K562 (cell line): ENCODE data around the gene TBXAS1. TPM values are rescaled to one million over a fixed set of nuclear protein-coding genes. Genes with fewer than 3 reads are reported as not detected.

ENCODE experiments used
- ATAC-seq: fragments of 200-7000 bp; cut with Tn5 transposase; 3 replicates; pipeline ENCODE4 v1.9.1; 2020; ENCODE audit warnings: moderate library complexity
- BruUV-seq: library from RNA; stranded (reverse); fragments of 400-500 nt; replicated peaks from 2 replicates; lab custom pipeline; 2021; lab: Mats Ljungman, UMichigan
- CTCF ChIA-PET: fragments of 300-600 bp; formaldehyde crosslinking; extraction: SDS; loops from one replicate; lab custom pipeline; 2021; ENCODE audit warnings: low intra/inter-chr PET ratio; lab: Yijun Ruan, JAX
- POLR2A ChIA-PET: fragments of 300-600, 350-650 bp; sonication (Branson Sonifier 250); formaldehyde crosslinking; extraction: SDS; loops from one replicate; lab custom pipeline; 2021; ENCODE audit warnings: antibody characterized with exemption, inconsistent platforms; lab: Yijun Ruan, JAX
- DNase-seq, 4 experiments: peaks; one replicate each; pipeline versions ENCODE4 v3.0.0 to v3.0.0-alpha.2; 2011 to 2018; ENCODE audit warnings: low spot score in 3 of 4, mixed read lengths in 3 of 4; ENCODE audit errors: extremely low read depth in 1 of 4
- FAIRE-seq: peaks from 2 replicates; lab custom pipeline; 2011; peaks lifted over from hg19 to GRCh38; lab: Jason Lieb, UNC
- H2AFZ ChIP-seq: 2 replicates; pipeline ENCODE4 v1.6.0; 2011; ENCODE audit warnings: low read depth, low read length, control low read depth, inconsistent platforms
- H3K27ac ChIP-seq: fragments of 200-600 bp; 3 replicates; pipeline ENCODE4 v1.8.0; 2011; ENCODE audit warnings: low read depth, mild to moderate bottlenecking, control low read depth, inconsistent platforms, low read length, moderate library complexity, mixed read lengths; ENCODE audit errors: extremely low read depth
- H3K27me3 ChIP-seq, 2 experiments: fragments of 300-600 bp in 1 of 2; 2 replicates in 1 of 2; 3 replicates in 1 of 2; pipeline versions ENCODE4 v1.6.0 to v1.8.0; 2011; ENCODE audit warnings: inconsistent platforms in 2 of 2, low read length in 2 of 2, mild to moderate bottlenecking in 1 of 2, mixed read lengths in 1 of 2, moderate library complexity in 1 of 2; ENCODE audit not compliant: control insufficient read depth in 2 of 2, insufficient read depth in 2 of 2
- H3K36me3 ChIP-seq: fragments of 300-600 bp; 3 replicates; pipeline ENCODE4 v1.8.0; 2011; ENCODE audit warnings: mild to moderate bottlenecking, low read length, inconsistent platforms; ENCODE audit not compliant: control insufficient read depth, insufficient read depth
- H3K4me1 ChIP-seq, 2 experiments: fragments of 200-600 bp in 1 of 2; replicated peaks in 1 of 2; 2 replicates in 1 of 2; 3 replicates in 1 of 2; pipeline versions ENCODE4 v1.5.1 to v1.8.0; 2011; ENCODE audit warnings: inconsistent platforms in 2 of 2, low read length in 2 of 2, mild to moderate bottlenecking in 1 of 2, mixed read lengths in 1 of 2, moderate library complexity in 1 of 2; ENCODE audit not compliant: control insufficient read depth in 2 of 2, insufficient read depth in 2 of 2
- H3K4me2 ChIP-seq: 2 replicates; pipeline ENCODE4 v1.6.1; 2011; ENCODE audit warnings: low read length, control low read depth, inconsistent platforms, mixed read lengths; ENCODE audit not compliant: insufficient read depth
- H3K4me3 ChIP-seq: fragments of 200-600 bp; sonication (generic), shearing (Covaris generic); 2 replicates; pipeline ENCODE4 v1.5.1; 2016; ENCODE audit warnings: control low read depth, inconsistent platforms
- H3K79me2 ChIP-seq: fragments of 200-600 bp; 3 replicates; pipeline ENCODE4 v1.8.0; 2011; ENCODE audit warnings: low read length, inconsistent platforms; ENCODE audit not compliant: control insufficient read depth, insufficient read depth
- H3K9ac ChIP-seq, 2 experiments: 2 replicates each; pipeline versions ENCODE4 v1.6.0 to v1.6.1; 2011; ENCODE audit warnings: low read depth in 2 of 2, low read length in 2 of 2, control low read depth in 1 of 2, inconsistent platforms in 1 of 2, mild to moderate bottlenecking in 1 of 2, mixed read lengths in 1 of 2; ENCODE audit not compliant: insufficient read depth in 1 of 2
- H3K9me1 ChIP-seq: one replicate; pipeline ENCODE4 v1.6.0; 2011; ENCODE audit warnings: inconsistent platforms, mild to moderate bottlenecking, low read length, moderate library complexity; ENCODE audit not compliant: control insufficient read depth, insufficient read depth
- H3K9me3 ChIP-seq: replicated peaks from 2 replicates; pipeline ENCODE4 v1.5.1; 2011; ENCODE audit warnings: low read depth, low read length, inconsistent platforms; ENCODE audit not compliant: control insufficient read depth, insufficient read depth
- H4K20me1 ChIP-seq: replicated peaks from 2 replicates; pipeline ENCODE4 v1.6.1; 2011; ENCODE audit warnings: low read length, inconsistent platforms, mixed read lengths; ENCODE audit not compliant: control insufficient read depth, insufficient read depth
- ATF3 ChIP-seq, 2 experiments: fragments of 450-650 bp in 1 of 2; sonication (generic) in 1 of 2; formaldehyde crosslinking in 1 of 2; IDR thresholded peaks in 1 of 2; conservative IDR thresholded peaks in 1 of 2; 2 replicates each; pipeline versions ENCODE4 v1.6.1 to v1.8.1; 2016 to 2023; ENCODE audit warnings: mild to moderate bottlenecking in 2 of 2, moderate library complexity in 2 of 2, inconsistent platforms in 1 of 2, missing genetic modification reagents in 1 of 2
- C11orf30 ChIP-seq: fragments of 450-650 bp; IDR thresholded peaks from 2 replicates; pipeline ENCODE4 v1.6.1; 2016; ENCODE audit warnings: low read depth, mild to moderate bottlenecking
- GABPB2 ChIP-seq: fragments of 250-450 bp; sonication (Bioruptor Pico); conservative IDR thresholded peaks from 2 replicates; pipeline ENCODE4 v1.5.1; 2021; ENCODE audit warnings: mild to moderate bottlenecking
- KDM4B ChIP-seq, 2 experiments: fragments of 450-650 bp in 1 of 2; sonication (generic) in 1 of 2; IDR thresholded peaks; 2 replicates each; pipeline ENCODE4 v1.6.1; 2016 to 2017; ENCODE audit warnings: borderline replicate concordance in 2 of 2, antibody characterized with exemption in 1 of 2, low read depth in 1 of 2, mild to moderate bottlenecking in 1 of 2
- MAFG ChIP-seq: fragments of 450-650 bp; conservative IDR thresholded peaks from 2 replicates; pipeline ENCODE4 v1.6.1; 2016; ENCODE audit warnings: missing genetic modification characterization, missing compliant biosample characterization
- MLX ChIP-seq, 2 experiments: fragments of 450-650 bp in 1 of 2; sonication (generic) in 1 of 2; formaldehyde crosslinking; conservative IDR thresholded peaks; 2 replicates each; pipeline versions ENCODE4 v1.4.0 to v1.8.1; 2020 to 2022; ENCODE audit warnings: mild to moderate bottlenecking in 1 of 2, missing genetic modification reagents in 1 of 2
- RAD21 ChIP-seq, 2 experiments: fragments of 250-450 bp in 1 of 2; fragments of 450-650 bp in 1 of 2; sonication (Bioruptor Pico) in 1 of 2; formaldehyde crosslinking in 1 of 2; IDR thresholded peaks in 1 of 2; conservative IDR thresholded peaks in 1 of 2; 2 replicates each; pipeline versions ENCODE4 v1.4.0 to v1.8.0; 2020 to 2022; ENCODE audit warnings: mild to moderate bottlenecking in 2 of 2, moderate library complexity in 1 of 2
- SREBF2 ChIP-seq: sonication (generic); formaldehyde crosslinking; IDR thresholded peaks from 2 replicates; pipeline ENCODE4 v1.4.0; 2020; ENCODE audit warnings: mild to moderate bottlenecking, missing genetic modification reagents
- ZNF197 ChIP-seq: fragments of 200-800 bp; sonication (Bioruptor generic); IDR thresholded peaks from 2 replicates; pipeline ENCODE4 v1.6.1; 2016; ENCODE audit warnings: low read depth, missing genetic modification characterization, missing compliant biosample characterization
- ZNF316 ChIP-seq: fragments of 450-650 bp; IDR thresholded peaks from 2 replicates; pipeline ENCODE4 v1.6.1; 2016
- ZNF324 ChIP-seq: fragments of 250-450 bp; sonication (Bioruptor Pico); IDR thresholded peaks from 2 replicates; pipeline ENCODE4 v1.4.0; 2020; ENCODE audit warnings: mild to moderate bottlenecking
- ZNF347 ChIP-seq: fragments of 450-650 bp; formaldehyde crosslinking; IDR thresholded peaks from 2 replicates; pipeline ENCODE4 v1.4.0; 2020; ENCODE audit warnings: low read depth, mild to moderate bottlenecking, moderate library complexity
- WGBS: fragments of 100-300 bp; shearing (Covaris generic); methylation state at CpG from one replicate; pipeline ENCODE4 v1.1.6; 2016; ENCODE audit warnings: low coverage, mixed read lengths; ENCODE audit not compliant: insufficient coverage; ENCODE audit errors: missing lambda C conversion rate; 5-methylcytosine and 5-hydroxymethylcytosine counted together
- in situ Hi-C: fragments of 300-500 bp; cut with MboI; formaldehyde crosslinking; loops from 4 replicates; pipeline ENCODE4 v1.15.0; 2018; ENCODE audit warnings: inconsistent platforms, mixed read lengths
- intact Hi-C: fragments of 100-400 bp; cut with micrococcal nuclease; formaldehyde crosslinking; loops from 2 replicates; pipeline ENCODE4 v1.14.2; 2022
- polyA plus RNA-seq, 8 experiments: library from polyadenylated mRNA; depleted of rRNA in 4 of 8; stranded (reverse) in 5 of 8; unstranded in 3 of 8; fragments of >200 nt; fragmentation: Nextera tagmentation in 2 of 8; fragmentation: Illumina TruSeq in 1 of 8; extraction: Ambion mirVana in 2 of 8; extraction: Trizol in 1 of 8; gene quantifications; 2 replicates each; pipeline versions ENCODE4 v1.2.1 to v1.2.3, GENCODE V29; 2011 to 2014; ENCODE audit warnings: inconsistent platforms in 1 of 8, missing spikeins in 1 of 8
- total RNA-seq, 7 experiments: library from RNA; depleted of rRNA in 6 of 7; stranded (reverse); fragments of >200 nt in 6 of 7; fragmentation: Illumina TruSeq in 2 of 7; extraction: Trizol in 2 of 7; gene quantifications; 2 replicates each; pipeline versions ENCODE4 v1.2.1 to v1.2.3, GENCODE V29; 2011 to 2021; ENCODE audit warnings: low replicate concordance in 1 of 7

The TBXAS1 gene
- total and polyA plus RNA-seq, 9 of the 15 experiments (the other 6 are each of a cell fraction or from before 2014, with no cell fraction given) = 1.1 to 8.3 (median 1.9) TPM

GRCh38 chr7:139948587-139949335, 119.7 kb downstream of the TBXAS1 start:
- no peaks in the 10 kb centered on the region for H4K20me1 ChIP-seq
- no peaks in the 10 kb centered on the region for H3K9me1 ChIP-seq
- no peak for DNase-seq
- POLR2A ChIA-PET = interaction anchor here (0.5 to 1.4 kb wide), 4 partner anchors 10 to 257 kb away, joined by 3 to 4 read pairs (median 3); no protein-coding TSS in a partner anchor
- H2AFZ ChIP-seq = no peak overlapping the region
- BruUV-seq = no TSS peak
- no peak for FAIRE-seq
- 80% methylated on average over 10 of the region's 10 CpGs for WGBS
- TF ChIP-seq ZNF324 (CRISPR knock-in tag) = no peak
- no peak for TF ChIP-seq RAD21 (CRISPR knock-in tag; conservative IDR thresholded peaks at IDR 0.05 in 1 of 2, IDR thresholded peaks at IDR 0.05 in 1 of 2)
- TF ChIP-seq ZNF347 (CRISPR knock-in tag) = no peak
- TF ChIP-seq, all 486 proteins: peak for 0
- Histone ChIP-seq H3K79me2 (no peaks in the 10 kb centered on the region), H3K4me1 (no peaks in the 10 kb centered on the region), H3K9ac (no peak overlapping the region), H3K27me3 (no peaks in the 10 kb centered on the region), H3K9me3 (0 out of 2 replicates have a peak, but pooled peaks cover 3% of the 10 kb centered on the region), H3K4me2 (no peak overlapping the region), H3K27ac (no peak overlapping the region), H3K4me3 (no peak overlapping the region), H3K36me3 (peaks cover 21% of the 10 kb centered on the region)
- intact Hi-C loops (no loop called here), in situ Hi-C loops (no loop called here)
- CTCF ChIA-PET = no interaction called here
- no peak for ATAC-seq

- Histone ChIP-seq H4K20me1 (no peaks in the 10 kb centered on the region), H2AFZ (no peak overlapping the region), H3K4me1 (no peaks in the 10 kb centered on the region), H3K79me2 (no peaks in the 10 kb centered on the region), H3K27ac (no peak overlapping the region), H3K9me1 (no peaks in the 10 kb centered on the region), H3K36me3 (peaks cover 21% of the 10 kb centered on the region), H3K9ac (no peak overlapping the region), H3K9me3 (0 out of 2 replicates have a peak, but pooled peaks cover 3% of the 10 kb centered on the region), H3K27me3 (no peaks in the 10 kb centered on the region), H3K4me2 (no peak overlapping the region), H3K4me3 (no peak overlapping the region)
- BruUV-seq = no TSS peak
- ChIA-PET POLR2A (interaction anchor here (0.6 to 1.4 kb wide), 4 partner anchors 9 to 195 kb away, joined by 3 to 4 read pairs (median 3); no protein-coding TSS in a partner anchor), CTCF (no interaction called here)
- intact Hi-C loops (no loop called here), in situ Hi-C loops (no loop called here)
- FAIRE-seq = no peak
- no peak for ATAC-seq
- WGBS = 75% methylated on average over 3 of the region's 3 CpGs
- no peak for DNase-seq
- TF ChIP-seq MLX (CRISPR knock-in tag; conservative IDR thresholded peaks at IDR 0.05) (no peak), ATF3 (IDR thresholded peaks at IDR 0.05) (0 out of 2 replicates have a peak, but pooled peaks have one; percentile 11), ATF3 (CRISPR knock-in tag; conservative IDR thresholded peaks at IDR 0.05) (no peak), GABPB2 (CRISPR knock-in tag) (no peak), ZNF316 (peak; percentile 64), ZNF197 (no peak), MAFG (tag) (peak; percentile 38), SREBF2 (CRISPR knock-in tag) (no peak), C11orf30 (peak; percentile 49), KDM4B (IDR thresholded peaks at IDR 0.05; ENCODE audit: borderline replicate concordance in 2 of 2, low read depth in 1 of 2) (no peak)
These were observed 120.6 kb downstream of the TBXAS1 start for GRCh38 chr7:139949629-139950028.
